NCI-H1417 (cell line): ENCODE results near the gene SESN3.
"Not testable (repeated sequence)": the region's sequence is repeated elsewhere in the genome, so short reads cannot be mapped to it uniquely, and the experiment has no call there.

ENCODE experiments used
- DNase-seq, 3 experiments: peaks; one replicate each; lab custom pipeline; 2025; lab: John Stamatoyannopoulos, UW

Gene SESN3

GRCh38 chr11:95251896-95252295 is 20.9 kb upstream of the SESN3 start:
- not testable (repeated sequence) for DNase-seq

DNA sequence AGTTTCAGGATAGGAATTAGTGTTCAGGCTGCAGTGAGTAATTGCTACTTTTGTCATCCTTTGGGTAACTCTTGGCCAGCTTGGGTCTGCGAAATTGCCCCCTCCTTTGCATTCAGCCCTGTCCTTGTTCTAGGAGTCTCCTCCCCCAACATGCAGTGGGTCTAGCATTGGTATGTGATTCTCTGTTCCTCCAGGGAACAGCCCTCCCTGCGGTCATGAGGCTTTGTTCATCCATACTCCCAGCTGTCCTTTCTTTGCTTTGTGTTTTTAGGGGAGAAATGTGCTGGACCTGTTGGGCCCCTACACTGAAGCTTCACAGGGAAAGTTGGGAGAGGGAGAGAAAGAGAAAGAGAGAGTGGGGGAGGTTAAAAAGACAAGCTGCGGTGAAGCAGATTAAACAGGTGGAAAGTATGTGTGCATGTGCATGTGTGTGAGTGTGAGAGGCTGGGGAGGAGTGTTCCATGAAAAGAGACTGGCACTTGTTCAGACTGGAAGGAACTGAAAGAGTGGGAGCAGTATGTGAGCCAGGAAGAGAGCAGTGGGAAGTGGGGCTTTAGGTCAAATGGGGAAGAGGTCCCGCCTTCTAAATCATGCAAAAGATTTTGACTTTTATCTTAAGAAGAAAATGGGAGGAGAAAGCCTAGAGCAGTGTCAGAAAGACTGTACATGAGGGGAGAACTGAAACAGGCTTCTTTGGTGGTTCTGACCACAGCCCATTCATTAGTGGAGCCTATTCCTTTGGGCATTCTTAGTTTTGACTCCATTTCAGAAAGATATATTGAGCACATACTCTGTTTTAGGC is 17.9 kb upstream of the SESN3 start:
- DNase-seq = no peak

GRCh38 chr11:95247883-95248282 is 16.9 kb upstream of the SESN3 start:
- DNase-seq = no peak

- DNase-seq = peak in 1 of 3 experiments; percentile 16
Observed at GRCh38 chr11:95247127-95247684, 16.2 kb upstream of the SESN3 start.

- no peak for DNase-seq
Observed at GRCh38 chr11:95245581-95245980, 14.6 kb upstream of the SESN3 start.

GRCh38 chr11:95245038-95245437 is 14.0 kb upstream of the SESN3 start:
- no peak for DNase-seq

- no peak for DNase-seq
Observed at GRCh38 chr11:95243673-95244072, 12.7 kb upstream of the SESN3 start.

GRCh38 chr11:95242845-95243605 is 12.0 kb upstream of the SESN3 start:
- no peak for DNase-seq

DNA sequence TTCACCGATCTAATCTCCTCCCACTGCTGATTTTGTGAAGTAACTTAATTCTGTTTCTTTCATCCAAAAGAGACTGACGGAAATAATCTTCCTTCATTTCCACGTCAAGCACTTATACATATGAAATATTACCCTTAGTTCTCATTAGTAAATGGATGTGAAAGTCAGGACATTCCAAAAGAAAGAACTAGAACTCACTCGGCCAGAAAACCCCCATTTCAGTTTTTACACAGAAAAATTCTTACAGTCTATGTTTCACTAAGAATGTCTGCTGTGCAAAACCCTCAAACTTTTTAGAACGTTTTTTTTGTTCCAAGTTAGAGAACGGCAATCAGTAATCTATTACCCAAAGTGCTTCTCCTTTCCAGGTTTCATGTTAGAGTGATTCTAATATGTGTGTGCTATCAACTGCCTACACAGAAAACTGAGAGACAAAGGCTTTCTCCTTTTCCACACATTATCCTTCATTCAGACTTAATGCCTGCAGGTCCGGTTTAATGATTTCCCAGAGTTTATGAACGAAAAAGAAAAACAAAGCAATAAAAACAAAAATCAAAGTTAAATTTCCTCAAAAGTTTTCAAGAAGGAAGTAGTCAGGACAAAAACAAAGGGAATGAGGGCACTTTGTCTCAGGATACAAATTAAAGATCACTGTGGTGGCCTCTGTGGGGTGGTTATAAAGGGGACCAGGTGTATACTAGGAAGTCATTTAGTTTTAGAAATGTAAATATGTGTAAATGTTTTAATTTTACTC is 11.3 kb upstream of the SESN3 start:
- DNase-seq = no peak

DNA sequence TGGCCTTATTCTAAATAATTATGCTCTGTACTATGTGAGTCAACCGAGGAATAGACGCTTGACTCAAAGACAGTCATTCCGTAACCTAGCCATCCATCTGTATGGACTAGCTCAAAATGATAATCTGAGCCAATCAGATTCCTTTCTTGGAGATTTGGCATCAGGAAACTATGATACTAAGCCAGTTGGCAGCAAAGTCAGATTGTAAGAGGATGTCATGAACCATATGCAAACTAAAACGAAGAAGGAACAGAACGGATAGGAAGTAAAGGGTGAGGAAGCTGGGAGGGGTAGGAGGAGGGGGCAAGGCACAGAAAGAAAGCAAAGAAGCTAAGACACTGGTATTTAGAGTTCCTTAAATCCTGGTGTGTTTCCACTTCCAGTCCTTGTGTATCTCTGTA is 10.7 kb upstream of the SESN3 start:
- no peak for DNase-seq

GRCh38 chr11:95239871-95240649 is 9.1 kb upstream of the SESN3 start:
- no peak for DNase-seq

DNA sequence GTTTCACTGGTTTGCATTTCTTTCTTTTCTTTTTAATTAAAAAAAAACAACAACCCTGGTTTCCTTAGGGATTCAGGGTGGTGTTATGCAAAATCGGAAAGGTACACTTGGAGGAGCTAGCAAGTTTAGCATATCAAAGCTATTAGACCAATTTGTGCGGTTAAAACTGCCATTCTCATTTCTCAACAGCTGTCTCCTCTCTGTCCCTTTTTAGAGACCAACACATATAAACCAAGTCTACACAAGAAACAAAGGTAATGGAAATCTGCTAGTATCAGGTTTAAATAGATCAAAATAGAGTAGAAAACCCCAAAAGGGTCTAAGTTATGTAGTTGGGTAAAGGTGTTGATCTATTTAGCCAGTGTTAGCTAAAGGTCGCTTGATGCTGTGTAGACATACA is 1.7 kb upstream of the SESN3 start:
- no peak for DNase-seq

DNA sequence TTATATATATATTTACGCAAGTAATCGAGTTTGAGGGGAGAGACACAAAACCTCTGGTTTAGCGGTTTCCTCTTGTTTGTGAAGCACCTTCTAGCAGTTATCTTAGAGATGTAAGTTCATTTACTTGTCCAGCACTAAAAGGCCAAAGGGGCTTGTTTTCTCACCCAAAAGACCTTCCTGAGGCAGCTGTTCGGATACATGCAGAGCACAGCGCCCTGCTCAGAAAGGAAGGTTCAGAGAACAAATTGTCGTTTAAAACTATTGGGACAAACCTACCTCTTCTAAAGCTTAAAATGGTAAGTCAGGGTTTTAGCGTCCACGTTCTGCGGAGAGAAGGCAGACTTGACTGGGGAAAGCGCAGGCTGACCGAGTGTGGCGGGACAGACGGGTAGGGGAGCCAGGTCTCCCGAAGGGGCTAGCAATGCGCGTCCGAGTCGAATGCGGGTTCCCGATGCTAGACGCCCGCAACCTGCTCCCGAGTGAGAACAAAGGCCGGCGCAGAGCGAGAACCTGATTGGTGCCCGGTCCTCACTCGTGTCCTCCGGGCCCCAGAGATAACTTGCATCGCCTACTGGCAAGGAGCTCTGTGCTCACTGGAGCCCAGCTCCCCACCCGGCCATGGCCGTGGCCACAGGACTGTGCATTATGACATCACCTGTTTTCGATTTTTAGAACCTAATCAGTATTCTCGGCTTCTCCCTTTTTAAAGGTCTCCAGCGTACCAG is 1.0 kb upstream of the SESN3 start:
- peak; percentile 75 to 96 (median 90) for DNase-seq

DNA sequence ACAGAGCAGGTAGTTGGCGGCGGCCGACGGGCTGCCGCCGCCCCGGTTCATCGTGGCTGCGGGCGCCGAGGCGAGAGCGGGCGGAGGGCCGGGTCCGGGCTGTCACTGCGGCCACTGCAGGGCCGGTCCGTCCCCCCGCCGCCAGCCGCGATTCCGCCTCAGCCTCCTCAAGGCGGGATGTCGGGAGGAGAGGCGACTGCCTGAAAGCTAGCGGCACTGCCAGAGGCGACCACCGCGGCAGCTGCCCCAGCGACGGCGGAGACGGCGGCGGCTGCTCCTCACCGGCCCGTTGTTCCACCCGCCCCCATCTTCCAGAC is 234 bp downstream of the SESN3 start:
- no peak for DNase-seq

DNA sequence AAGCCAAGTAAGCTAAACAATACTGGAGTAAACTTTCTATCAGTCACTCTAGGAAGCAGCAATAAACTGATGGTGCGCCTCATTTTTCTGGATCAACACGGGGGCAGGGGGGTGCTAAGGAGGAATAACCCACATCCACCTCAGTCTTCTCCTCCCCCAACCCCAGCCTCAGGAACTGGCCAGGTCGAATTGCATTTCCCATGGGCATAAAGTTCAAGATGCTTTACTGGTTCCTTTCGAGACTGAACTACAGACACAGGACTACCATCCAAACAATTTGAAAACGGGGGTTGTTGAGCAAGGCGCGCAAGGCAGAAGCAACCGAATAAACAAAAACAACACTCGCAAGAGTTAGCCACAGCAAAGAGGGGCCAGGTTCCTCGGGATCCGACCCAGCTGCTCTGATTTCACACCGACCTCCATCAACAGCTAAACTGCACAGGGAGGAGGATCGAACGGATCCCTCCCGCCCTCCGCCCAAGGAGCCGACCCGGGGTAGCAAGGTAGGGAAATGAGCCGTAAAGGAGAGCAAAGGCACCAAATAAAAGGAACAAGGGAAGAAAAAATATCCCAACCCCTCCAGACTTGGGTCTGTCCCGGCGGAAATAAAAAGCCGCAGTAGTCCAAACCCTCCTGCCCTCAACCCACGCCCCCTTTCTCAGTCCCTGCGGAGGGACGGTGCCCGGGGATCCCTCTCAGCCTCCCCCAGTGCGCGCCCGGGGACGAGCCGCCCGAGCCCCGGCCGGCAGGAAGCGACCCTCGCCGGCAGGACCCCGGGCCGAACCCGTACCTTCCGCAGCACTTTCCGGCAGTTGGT is 801 bp downstream of the SESN3 start:
- DNase-seq = peak; percentile 55 to 83 (median 80)

GRCh38 chr11:95229199-95229992 is 1.6 kb downstream of the SESN3 start:
- peak; percentile 52 to 80 (median 55) for DNase-seq

DNA sequence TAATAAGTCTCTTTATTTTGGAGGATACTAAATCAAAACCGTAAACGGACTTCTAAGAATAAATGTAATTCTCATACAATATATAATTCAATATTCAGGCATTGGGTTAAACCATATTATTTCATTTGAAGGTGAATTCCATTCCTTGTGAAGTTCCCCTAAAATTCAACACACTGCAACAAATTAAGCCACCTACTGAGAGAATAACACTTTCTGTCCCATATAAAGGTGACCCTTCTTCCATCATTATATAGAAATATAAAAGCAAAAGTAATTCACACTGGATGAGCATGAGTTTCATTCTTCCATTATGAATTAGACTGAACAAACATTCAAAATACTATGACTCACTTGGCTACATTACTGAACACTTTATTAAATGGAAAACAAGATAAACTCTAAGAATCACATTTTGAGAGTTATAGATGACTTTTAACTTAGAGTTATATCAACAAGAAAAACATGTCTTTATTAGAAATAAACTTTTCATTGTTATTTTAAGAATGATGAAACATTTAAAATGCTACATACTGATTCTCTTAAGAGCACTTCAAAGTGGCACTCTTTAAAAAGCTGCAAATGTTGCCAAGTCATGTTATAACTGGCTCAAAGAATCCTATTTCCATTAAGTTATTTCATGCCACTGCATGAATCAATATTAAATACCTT is 2.8 kb downstream of the SESN3 start:
- DNase-seq = no peak

DNA sequence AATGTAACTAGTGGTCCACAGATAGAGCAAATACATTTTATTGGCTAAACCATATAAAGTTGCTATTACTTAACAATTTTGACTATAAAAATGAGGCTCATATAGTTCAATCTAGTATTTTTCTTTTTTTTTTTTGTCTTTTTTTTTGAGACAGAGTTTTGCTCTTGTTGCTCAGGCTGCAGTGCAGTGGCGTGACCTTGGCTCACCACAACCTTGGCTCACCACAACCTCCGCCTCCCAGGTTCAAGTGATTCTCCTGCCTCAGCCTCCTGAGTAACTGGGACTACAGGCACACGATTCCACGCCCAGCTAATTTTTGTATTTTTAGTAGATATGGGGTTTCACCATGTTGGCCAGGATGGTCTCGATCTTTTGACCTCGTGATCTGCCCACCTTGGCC is 3.9 kb downstream of the SESN3 start:
- not testable (repeated sequence) for DNase-seq

- DNase-seq = no peak
Observed at GRCh38 chr11:95222817-95223216, 8.2 kb downstream of the SESN3 start.
